ENCODE measurements around the gene ALDH1B1.

Gene ALDH1B1

DNA sequence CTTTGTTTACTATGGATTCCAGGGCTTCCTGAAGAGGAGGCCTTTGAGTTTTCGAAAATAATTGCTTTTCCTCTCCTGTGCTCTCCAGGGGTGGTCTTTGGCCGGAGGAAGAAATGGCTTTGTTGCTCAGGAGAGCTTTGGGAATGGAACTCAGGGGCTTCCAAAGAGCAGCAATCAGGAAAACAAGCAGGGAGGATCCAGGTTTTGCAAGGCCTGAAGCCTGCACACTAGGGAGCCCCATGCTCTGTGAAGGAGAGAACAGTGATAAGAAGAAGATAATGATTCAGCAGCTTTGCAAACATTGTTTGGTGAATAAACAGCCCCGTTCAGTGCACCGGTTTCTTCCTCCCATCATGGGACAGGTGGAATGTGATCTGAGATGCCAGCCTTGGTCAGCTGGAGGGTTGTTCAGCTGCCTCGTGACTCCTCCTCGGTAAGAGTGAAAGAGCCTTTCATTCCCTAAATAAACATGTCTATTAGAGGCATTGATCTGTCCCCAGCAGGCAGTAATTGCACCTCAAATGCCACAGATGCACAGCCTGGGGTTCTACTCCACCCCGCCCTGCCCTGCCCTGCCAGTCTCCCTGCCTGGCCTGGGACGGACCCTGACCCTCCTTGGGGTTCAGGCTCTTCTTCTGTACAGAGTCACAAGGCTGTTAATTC is 11.5 kb upstream of the ALDH1B1 start:
- Mint-ChIP-seq H3K36me3 (ENCODE audit: low read depth) (no peaks in the 10 kb centered on the region), H3K4me1 (peaks cover 71% of the 10 kb centered on the region), H3K9me3 (peaks cover 2% of the 10 kb centered on the region), H3K27me3 (ENCODE audit: low read depth) (peaks cover 20% of the 10 kb centered on the region), H3K4me3 (peak overlapping the region in 1 of 3 experiments; percentile 55), H3K27ac (peak overlapping the region; percentile 87 to 96 (median 93))
- TF ChIP-seq CTCF (IDR thresholded peaks at IDR 0.05; ENCODE audit: unreplicated experiment in 3 of 3): no peak

GRCh38 chr9:38382141-38382540 is 10.4 kb upstream of the ALDH1B1 start:
- Mint-ChIP-seq H3K4me1 (peaks cover 72% of the 10 kb centered on the region), H3K27ac (peak overlapping the region; percentile 87 to 96 (median 93)), H3K9me3 (peaks cover 2% of the 10 kb centered on the region), H3K27me3 (ENCODE audit: low read depth) (peaks cover 20% of the 10 kb centered on the region), H3K36me3 (ENCODE audit: low read depth) (no peaks in the 10 kb centered on the region), H3K4me3 (no peak overlapping the region)
- TF ChIP-seq CTCF (IDR thresholded peaks at IDR 0.05; ENCODE audit: unreplicated experiment in 3 of 3): no peak

DNA sequence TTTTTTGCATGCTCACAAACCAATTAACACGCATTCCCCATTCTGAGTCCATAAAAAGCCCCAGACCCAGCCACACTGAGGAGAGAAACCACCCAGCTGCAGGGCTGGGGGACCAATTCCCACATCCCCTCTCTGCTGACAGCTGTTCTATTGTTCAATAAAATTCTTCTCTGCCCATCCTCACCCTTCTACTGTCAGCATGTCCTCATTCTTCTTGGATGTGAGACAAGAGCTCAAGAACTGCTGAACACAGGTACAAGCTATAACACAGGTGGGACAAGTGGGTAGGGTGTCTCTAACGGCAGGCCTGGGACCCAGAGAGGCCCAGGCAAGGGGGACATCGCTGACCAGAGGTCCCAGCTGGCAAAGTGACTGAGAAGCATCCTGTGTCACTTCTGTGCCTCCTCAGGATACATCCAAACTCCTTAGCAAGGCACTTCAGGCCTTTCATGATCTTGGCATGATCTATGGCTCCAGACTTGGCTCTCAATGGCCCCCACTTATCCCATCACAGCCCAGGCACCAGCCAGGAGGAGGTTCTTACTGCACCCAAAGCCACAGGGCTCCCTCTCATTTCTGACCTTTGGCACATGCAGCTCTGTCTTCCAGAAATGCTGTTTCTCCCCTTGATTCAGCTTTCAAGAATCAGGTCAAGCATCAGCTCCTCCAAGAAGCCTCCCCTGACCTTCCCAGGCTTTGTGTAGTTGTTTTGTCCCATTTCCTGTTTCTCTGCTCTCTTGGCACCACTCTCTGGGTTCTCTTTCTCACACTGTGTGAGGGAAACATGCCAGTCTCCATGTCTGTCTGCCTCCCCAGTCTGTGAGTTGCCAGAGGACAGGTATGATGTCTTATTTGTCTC is 7.3 kb upstream of the ALDH1B1 start:
- H3K27me3 Mint-ChIP-seq (ENCODE audit: low read depth): peaks cover 23% of the 10 kb centered on the region
- H3K4me1 Mint-ChIP-seq: peaks cover 85% of the 10 kb centered on the region
- H3K36me3 Mint-ChIP-seq (ENCODE audit: low read depth): no peaks in the 10 kb centered on the region
- H3K9me3 Mint-ChIP-seq: peaks cover 5% of the 10 kb centered on the region
- TF ChIP-seq CTCF (IDR thresholded peaks at IDR 0.05; ENCODE audit: unreplicated experiment in 3 of 3): no peak
- H3K4me3 Mint-ChIP-seq: no peak overlapping the region
- peak overlapping the region; percentile 71 to 90 (median 77) for H3K27ac Mint-ChIP-seq

- Mint-ChIP-seq H3K4me1 (peaks cover 83% of the 10 kb centered on the region), H3K9me3 (peaks cover 5% of the 10 kb centered on the region), H3K27ac (peak overlapping the region; percentile 71 to 90 (median 77)), H3K36me3 (ENCODE audit: low read depth) (no peaks in the 10 kb centered on the region), H3K4me3 (no peak overlapping the region), H3K27me3 (ENCODE audit: low read depth) (peaks cover 21% of the 10 kb centered on the region)
- TF ChIP-seq CTCF (IDR thresholded peaks at IDR 0.05; ENCODE audit: unreplicated experiment in 3 of 3): no peak
Measured at GRCh38 chr9:38385896-38386295, 6.6 kb upstream of the ALDH1B1 start.

DNA sequence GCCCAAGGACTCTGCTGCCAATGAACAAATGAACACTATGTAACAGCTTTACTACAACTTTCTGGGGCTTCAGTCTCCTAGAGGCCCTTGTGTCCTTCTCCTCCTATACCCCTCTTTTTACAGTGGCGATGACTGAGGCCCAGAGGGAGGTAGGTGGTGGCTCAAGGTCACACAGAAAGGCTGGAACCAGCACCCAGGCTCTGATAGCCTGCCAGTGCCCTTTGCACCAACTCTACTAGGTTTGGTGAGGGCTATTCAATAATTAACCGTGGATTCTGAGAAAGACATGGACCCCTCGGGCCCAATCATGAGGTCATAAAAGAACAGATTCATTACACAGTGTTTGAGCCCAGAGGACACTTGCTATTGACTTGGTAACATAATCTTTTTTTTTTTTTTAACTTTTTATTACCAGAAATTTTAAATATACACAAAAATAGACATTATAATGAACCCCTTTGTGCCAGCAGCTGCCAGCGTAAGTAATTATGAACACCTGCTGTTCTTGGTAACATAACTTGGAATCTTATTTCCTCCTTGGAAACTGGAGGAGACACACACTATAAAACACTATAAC is 6.1 kb upstream of the ALDH1B1 start:
- H3K4me1 Mint-ChIP-seq: peaks cover 83% of the 10 kb centered on the region
- H3K36me3 Mint-ChIP-seq (ENCODE audit: low read depth): no peaks in the 10 kb centered on the region
- no peak for TF ChIP-seq CTCF (IDR thresholded peaks at IDR 0.05; ENCODE audit: unreplicated experiment in 3 of 3)
- peaks cover 5% of the 10 kb centered on the region for H3K9me3 Mint-ChIP-seq
- peak overlapping the region; percentile 77 to 91 (median 90) for H3K27ac Mint-ChIP-seq
- H3K4me3 Mint-ChIP-seq: peak overlapping the region in 1 of 3 experiments; percentile 38
- peaks cover 16% of the 10 kb centered on the region for H3K27me3 Mint-ChIP-seq (ENCODE audit: low read depth)

Data from nephron (organoid).